ENCODE results near the gene ANKS1A. TPM values are rescaled to one million over a fixed set of nuclear protein-coding genes. Genes with fewer than 3 reads are reported as not detected.

The ANKS1A gene
- total RNA-seq, 2 experiments from 2014 or later: 6.0 to 6.7 TPM

GRCh38 chr6:34940030-34940434, 51.0 kb downstream of the ANKS1A start:
- intact Hi-C loops (cut with micrococcal nuclease): no loop called here
- H3K4me3 Mint-ChIP-seq: no peak overlapping the region
- no peak for TF ChIP-seq CTCF (IDR thresholded peaks at IDR 0.05)
- CTCF ChIA-PET: no interaction called here
- H3K27me3 Mint-ChIP-seq: no peaks in the 10 kb centered on the region
- H3K4me1 Mint-ChIP-seq (ENCODE audit: low read depth): no peaks in the 10 kb centered on the region
- POLR2A ChIA-PET: no interaction called here
- DNase-seq (no peak), ATAC-seq (no peak)
- peaks cover 8% of the 10 kb centered on the region for H3K36me3 Mint-ChIP-seq (ENCODE audit: low read depth)
- no peaks in the 10 kb centered on the region for H3K9me3 Mint-ChIP-seq
- H3K27ac Mint-ChIP-seq: no peak overlapping the region

- no peak for TF ChIP-seq CTCF (IDR thresholded peaks at IDR 0.05)
- intact Hi-C loops (cut with micrococcal nuclease): no loop called here
- Mint-ChIP-seq H3K27me3 (no peaks in the 10 kb centered on the region), H3K27ac (no peak overlapping the region), H3K4me1 (ENCODE audit: low read depth) (no peaks in the 10 kb centered on the region), H3K36me3 (ENCODE audit: low read depth) (peaks cover 8% of the 10 kb centered on the region), H3K9me3 (no peaks in the 10 kb centered on the region), H3K4me3 (no peak overlapping the region)
- no peak for ATAC-seq
- CTCF ChIA-PET: no interaction called here
- POLR2A ChIA-PET: no interaction called here
- DNase-seq: no peak
Observed at GRCh38 chr6:34941421-34941820, 52.4 kb downstream of the ANKS1A start.

- H3K4me1 Mint-ChIP-seq (ENCODE audit: low read depth): peaks cover 7% of the 10 kb centered on the region
- TF ChIP-seq CTCF (IDR thresholded peaks at IDR 0.05): no peak
- POLR2A ChIA-PET: no interaction called here
- no peak overlapping the region for H3K4me3 Mint-ChIP-seq
- H3K27ac Mint-ChIP-seq: no peak overlapping the region
- CTCF ChIA-PET: no interaction called here
- peaks cover 3% of the 10 kb centered on the region for H3K36me3 Mint-ChIP-seq (ENCODE audit: low read depth)
- no peak for DNase-seq
- H3K9me3 Mint-ChIP-seq: no peaks in the 10 kb centered on the region
- no peak for ATAC-seq
- intact Hi-C loops (cut with micrococcal nuclease): no loop called here
- H3K27me3 Mint-ChIP-seq: no peaks in the 10 kb centered on the region
Observed at GRCh38 chr6:34945317-34945716, 56.3 kb downstream of the ANKS1A start.

- Mint-ChIP-seq H3K4me1 (ENCODE audit: low read depth) (peaks cover 7% of the 10 kb centered on the region), H3K27ac (no peak overlapping the region), H3K9me3 (no peaks in the 10 kb centered on the region), H3K4me3 (no peak overlapping the region), H3K27me3 (no peaks in the 10 kb centered on the region), H3K36me3 (ENCODE audit: low read depth) (peaks cover 3% of the 10 kb centered on the region)
- CTCF ChIA-PET: interaction anchor here (0.9 to 2.3 kb wide), 2 partner anchors 25 to 40 kb away, joined by 3 to 9 read pairs; no protein-coding TSS in a partner anchor
- no peak for TF ChIP-seq CTCF (IDR thresholded peaks at IDR 0.05)
- no peak for DNase-seq
- POLR2A ChIA-PET: interaction anchor here (0.6 kb wide), 1 partner anchor 882 kb away, joined by 3 read pairs; no protein-coding TSS in a partner anchor
- intact Hi-C loops (cut with micrococcal nuclease): no loop called here
- no peak for ATAC-seq
Observed at GRCh38 chr6:34947561-34947960, 58.5 kb downstream of the ANKS1A start.

GRCh38 chr6:34949636-34950035, 60.6 kb downstream of the ANKS1A start:
- no peak overlapping the region for H3K4me3 Mint-ChIP-seq
- POLR2A ChIA-PET: no interaction called here
- CTCF ChIA-PET: interaction anchor here (0.6 to 3.0 kb wide), 3 partner anchors 37 to 533 kb away, joined by 4 to 10 read pairs (median 9); no protein-coding TSS in a partner anchor
- no peaks in the 10 kb centered on the region for H3K36me3 Mint-ChIP-seq (ENCODE audit: low read depth)
- no peak for ATAC-seq
- intact Hi-C loops (cut with micrococcal nuclease): no loop called here
- no peak for DNase-seq
- peaks cover 12% of the 10 kb centered on the region for H3K4me1 Mint-ChIP-seq (ENCODE audit: low read depth)
- no peak for TF ChIP-seq CTCF (IDR thresholded peaks at IDR 0.05)
- no peaks in the 10 kb centered on the region for H3K9me3 Mint-ChIP-seq
- no peak overlapping the region for H3K27ac Mint-ChIP-seq
- H3K27me3 Mint-ChIP-seq: no peaks in the 10 kb centered on the region

Measured in activated CD8-positive, alpha-beta T cell treated with anti-CD3 and anti-CD28 coated beads for 36 hours (primary cell).